22Rv1 (cell line): Measurements from ENCODE around the gene AOPEP.

ENCODE experiments used
- ZFX ChIP-seq: fragments of 450-650 bp; IDR thresholded peaks from 2 replicates; pipeline ENCODE4 v1.6.1; 2017; ENCODE audit warnings: antibody characterized with exemption, borderline replicate concordance
- TF ChIP-seq, protein P1 (sequence below): fragments of 450-650 bp; IDR thresholded peaks from 2 replicates; pipeline ENCODE4 v1.5.1; 2017; ENCODE audit warnings: mild to moderate bottlenecking

GRCh38 chr9:94934816-94935328, 208.4 kb downstream of the AOPEP start:
- TF ChIP-seq, protein P1, sequence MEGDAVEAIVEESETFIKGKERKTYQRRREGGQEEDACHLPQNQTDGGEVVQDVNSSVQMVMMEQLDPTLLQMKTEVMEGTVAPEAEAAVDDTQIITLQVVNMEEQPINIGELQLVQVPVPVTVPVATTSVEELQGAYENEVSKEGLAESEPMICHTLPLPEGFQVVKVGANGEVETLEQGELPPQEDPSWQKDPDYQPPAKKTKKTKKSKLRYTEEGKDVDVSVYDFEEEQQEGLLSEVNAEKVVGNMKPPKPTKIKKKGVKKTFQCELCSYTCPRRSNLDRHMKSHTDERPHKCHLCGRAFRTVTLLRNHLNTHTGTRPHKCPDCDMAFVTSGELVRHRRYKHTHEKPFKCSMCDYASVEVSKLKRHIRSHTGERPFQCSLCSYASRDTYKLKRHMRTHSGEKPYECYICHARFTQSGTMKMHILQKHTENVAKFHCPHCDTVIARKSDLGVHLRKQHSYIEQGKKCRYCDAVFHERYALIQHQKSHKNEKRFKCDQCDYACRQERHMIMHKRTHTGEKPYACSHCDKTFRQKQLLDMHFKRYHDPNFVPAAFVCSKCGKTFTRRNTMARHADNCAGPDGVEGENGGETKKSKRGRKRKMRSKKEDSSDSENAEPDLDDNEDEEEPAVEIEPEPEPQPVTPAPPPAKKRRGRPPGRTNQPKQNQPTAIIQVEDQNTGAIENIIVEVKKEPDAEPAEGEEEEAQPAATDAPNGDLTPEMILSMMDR = no peak
- no peak for TF ChIP-seq ZFX
